GM19372 (cell line): ENCODE results near the gene TRAPPC2L.

Experiments
- ATAC-seq: cut with Tn5 transposase; IDR thresholded peaks from one replicate; pipeline ENCODE4 v1.9.1; 2021; ENCODE audit warnings: mild to moderate bottlenecking, low read depth, moderate library complexity; ENCODE audit not compliant: unreplicated experiment

Gene TRAPPC2L

DNA sequence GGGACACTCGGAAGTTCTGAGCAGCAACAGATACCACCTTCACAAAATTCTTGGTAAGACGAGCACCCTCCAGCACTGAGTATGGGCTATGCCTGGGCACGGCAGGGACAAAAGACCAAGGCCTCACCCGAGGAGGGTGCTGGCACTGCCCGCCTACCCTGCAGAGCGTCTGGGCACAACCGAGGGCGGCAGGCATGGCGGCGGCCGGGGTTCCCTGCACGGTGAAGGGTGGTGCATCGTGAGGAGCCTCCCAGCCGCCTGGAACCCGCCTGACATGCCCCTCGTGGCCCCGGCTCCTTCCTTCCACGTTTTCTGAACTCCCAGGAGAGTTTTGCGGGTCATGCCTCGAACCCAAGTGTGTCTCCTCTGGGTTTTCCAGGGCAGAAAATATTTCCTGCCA is 19.1 kb upstream of the TRAPPC2L start:
- no peak for ATAC-seq

DNA sequence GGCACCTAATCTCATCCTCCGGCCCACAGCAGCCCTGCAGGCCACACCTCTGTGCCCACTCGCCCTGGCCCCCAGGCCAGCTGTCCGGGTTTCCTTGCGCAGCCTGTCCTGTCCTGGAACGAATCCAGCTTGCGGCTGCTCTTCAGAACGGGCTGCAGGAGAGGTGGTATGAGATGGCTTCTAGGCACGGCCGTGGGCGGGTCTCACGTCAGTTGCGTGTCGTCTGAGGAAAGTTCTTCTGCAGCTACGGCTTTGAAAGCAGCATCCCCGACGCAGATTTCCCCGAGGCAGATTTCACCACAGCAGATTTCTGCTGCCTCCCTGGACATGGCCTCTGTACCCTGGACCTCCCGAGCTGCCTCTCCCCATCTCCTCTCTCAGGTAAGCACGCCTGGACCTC is 18.4 kb upstream of the TRAPPC2L start:
- no peak for ATAC-seq

DNA sequence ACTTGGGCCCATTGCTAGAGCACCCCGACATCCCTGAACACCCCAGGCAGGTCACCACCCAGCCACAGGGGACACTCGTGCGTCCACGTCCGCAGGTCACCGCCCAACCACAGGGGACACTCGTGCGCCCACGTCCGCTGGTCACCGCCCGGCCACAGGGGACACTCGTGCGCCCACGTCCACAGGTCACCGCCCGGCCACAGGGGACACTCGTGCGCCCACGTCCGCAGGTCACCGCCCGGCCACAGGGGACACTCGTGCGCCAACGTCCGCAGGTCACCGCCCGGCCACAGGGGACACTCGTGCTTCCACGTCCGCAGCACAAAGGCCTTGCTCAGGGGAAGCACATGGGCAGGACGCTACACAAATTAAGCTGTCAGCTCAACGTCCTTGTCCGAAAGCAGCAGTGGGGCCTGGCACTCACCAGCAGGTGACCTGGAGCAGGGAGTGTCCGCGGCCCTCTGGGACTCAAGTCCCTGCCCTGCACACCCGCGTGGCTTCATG is 17.8 kb upstream of the TRAPPC2L start:
- no peak for ATAC-seq

DNA sequence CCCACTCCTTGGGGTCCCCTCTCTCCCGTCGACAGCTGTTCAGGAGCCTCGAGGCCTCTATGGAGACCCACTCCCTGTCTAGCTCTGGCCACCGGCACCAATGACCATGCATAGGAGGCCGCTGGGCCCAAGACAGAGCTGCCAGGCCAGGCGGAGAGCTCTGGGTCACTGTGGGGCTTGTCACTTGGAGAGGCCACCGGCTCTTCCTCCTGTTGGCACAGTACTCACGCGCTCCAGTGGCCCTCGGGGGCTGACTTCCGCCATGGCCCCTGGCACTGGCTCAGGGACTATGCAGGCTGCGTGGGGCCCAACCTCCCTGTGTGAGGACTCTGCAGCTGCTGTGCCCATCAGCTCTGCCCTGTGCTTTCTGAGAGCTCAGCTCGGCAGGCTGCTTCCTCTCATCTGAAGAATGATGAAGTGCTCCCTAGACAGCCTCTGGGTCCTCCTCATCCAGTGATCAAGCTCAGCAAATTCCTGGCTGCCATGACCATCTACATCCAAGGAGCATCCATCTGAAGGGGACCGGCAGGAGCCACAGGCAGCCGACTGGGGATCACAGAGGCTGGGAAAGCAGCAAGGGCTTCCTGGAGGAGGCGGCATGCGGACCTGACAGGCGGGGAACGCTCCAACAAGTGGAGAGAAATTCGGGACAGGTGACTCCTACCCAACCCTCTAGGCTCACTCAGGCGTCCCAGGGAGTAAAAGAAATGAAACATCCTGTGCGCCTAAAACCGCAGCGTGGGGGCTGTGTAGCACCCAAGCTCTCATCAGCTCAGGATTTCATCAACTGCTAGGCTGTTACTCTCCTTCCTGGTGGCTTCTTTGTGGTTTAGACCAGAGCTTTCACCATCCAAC is 17.0 kb upstream of the TRAPPC2L start:
- ATAC-seq: no peak

DNA sequence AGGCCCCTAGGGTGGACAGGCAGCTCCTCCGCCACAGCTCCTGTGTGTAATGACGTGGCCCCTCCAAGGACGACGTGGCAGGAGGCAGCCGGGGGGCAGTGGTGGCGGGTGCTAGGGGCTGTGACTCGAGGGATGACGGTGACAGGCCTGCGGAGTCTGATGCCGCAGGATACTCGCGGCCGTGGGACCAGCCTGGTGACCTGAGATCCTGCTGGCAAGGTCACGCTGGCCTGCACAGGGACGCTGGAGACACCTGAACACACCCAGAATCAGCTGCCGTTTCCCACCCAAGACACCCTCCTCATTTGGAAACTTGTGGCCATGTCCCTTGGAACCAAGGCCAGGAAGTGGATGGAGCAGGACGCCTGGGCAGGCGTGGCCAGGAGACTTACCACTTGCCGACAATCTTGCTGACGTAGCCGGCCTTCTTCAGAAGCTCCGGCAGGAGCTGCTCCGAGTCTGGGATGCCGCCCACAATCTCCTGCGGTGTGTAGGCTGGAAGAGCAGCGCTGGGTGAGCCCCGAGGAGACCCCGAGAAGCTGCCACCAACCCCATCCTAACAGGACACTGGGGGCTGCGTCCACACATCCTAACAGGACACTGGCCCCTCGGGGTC is 16.2 kb upstream of the TRAPPC2L start:
- no peak for ATAC-seq

DNA sequence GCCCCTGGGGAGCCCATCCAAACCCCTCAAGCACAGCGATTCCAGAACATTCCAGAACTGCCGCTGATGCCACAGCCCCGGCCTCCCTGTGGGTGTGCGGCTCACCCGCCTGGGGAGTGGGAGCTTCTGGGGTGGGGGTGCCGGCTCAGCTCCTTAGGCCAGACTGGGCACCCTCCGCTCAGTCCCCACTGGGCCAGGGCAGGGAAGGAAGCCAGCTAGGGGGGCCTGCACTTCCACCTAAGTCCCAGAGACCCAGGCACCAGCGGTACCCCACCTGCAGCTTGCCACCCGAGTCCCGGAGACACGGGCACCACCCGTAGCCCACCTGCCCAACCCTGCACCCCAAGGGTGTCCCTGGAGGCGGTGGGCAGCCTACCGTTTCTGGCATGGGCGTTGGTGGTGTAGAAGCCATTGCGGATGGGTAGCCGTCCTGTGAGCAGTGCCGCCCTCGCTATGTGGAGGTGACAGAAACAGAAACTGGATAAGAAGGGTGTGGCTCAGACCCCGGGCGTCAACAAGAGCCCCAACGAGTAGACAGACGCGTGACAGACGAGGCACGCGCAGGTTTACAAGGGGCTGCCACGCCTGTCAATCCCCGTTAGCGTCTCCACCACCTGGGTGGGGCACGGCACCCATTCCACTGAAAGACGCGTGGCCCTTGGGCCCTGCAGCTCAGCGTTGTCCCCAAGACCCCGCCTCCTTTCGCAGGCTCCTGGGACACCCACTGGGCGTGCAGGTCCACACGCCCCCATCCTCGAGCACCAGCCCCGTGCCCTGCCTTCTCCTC is 15.2 kb upstream of the TRAPPC2L start:
- ATAC-seq: no peak

DNA sequence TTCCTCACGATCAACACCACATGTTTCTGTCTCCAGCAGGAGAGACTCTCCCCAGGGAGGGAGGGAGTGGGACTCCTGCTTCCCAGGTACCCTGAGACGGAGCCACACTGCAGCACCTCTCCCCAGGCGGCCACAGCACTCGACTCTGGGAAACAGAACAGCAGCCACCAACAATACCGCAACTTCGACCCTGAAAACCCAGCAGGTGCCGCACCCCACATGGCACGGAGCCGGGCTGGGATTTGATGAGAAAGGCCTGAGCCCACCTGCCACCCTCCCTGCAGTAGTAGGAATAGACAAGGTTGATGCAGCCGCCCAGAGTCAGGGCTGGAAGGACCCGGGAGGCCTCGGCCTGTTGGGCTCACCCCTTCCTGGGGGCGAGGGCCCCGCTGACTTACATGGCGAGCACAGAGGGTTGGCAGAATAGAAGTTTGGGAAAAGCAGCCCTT is 14.6 kb upstream of the TRAPPC2L start:
- no peak for ATAC-seq

DNA sequence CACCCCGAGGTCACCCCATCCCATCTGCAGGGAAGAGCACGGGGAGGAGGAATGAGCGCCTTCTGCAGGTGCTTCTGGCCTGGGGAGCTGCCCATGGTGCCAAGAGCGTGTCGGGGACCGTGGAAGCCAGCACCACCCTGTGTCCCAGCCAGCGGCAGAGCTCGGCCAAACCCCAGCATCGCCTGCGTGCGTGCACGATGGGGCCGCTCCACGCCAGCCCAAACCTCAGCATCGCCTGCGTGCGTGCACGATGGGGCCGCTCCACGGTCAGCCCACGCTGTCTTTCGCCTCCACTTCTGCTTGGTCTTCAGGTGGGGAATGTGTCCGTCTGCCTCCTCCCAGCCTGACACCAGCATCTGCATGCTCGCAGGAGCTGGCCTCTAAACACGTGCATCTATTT is 14.1 kb upstream of the TRAPPC2L start:
- no peak for ATAC-seq

DNA sequence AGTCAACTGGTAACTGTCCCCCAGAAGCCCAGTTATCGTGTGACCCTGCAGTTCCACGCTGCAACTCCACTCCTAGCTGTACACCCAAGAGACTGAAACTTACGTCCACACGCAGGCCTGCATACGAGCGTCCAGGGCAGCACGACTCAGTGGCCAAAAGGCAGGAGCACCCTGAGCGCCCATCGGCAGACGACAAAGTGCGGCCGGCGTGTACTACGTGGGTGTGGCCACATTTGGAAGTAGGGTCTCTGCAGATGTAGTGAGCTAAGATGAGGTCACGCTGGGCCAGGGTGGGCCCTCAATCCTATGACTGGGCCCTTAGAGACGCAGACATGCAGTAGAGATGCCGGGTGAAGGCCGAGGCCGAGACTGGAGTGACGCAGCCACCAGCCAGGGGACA is 13.7 kb upstream of the TRAPPC2L start:
- no peak for ATAC-seq

DNA sequence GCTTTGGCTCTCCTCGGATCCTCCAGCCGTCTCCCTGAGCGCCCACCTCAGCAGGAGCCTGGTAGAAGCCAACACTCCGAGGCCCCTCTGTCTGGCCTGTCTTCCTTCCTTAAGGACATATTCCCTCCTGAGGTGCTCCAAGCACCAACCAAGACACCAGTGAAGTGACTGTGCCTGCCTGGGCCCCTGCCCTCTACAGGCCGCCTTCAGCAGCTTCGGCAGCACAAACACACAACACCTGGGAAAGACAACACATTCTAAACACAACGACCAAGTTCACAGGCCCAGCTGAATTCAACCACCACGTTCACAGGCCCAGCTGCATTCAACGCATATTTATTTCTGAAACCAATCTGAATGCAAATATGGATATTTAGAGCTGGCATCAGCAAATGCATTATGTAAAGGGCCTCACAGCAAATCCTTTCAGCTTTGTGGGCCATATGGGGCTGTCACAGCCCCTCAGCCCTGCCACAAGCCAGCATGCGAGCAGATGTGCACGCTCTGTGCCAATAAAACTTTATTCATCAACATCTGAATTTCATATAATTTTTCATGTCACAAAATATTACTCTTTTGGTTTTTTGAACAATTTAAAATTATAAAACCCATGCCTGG is 12.4 kb upstream of the TRAPPC2L start:
- no peak for ATAC-seq

DNA sequence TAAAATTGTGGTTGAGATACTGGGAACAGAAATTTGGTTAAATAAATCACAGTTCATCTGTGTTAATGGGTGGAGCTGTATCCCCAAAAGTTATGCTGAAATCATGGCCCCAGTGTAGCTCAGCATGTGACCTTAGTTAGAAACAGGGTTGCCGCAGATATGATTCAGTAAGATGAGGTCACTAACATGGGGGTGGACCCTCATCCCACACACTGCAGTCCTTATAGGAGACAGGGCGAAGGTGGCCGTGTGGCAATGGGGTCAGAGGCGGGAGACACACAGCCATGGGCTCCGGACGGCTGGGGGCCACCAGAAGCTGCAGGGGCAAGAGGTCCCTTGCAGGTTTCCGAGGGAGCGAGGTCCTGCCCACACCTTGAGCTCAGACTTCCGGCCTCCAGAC is 10.8 kb upstream of the TRAPPC2L start:
- ATAC-seq: no peak

DNA sequence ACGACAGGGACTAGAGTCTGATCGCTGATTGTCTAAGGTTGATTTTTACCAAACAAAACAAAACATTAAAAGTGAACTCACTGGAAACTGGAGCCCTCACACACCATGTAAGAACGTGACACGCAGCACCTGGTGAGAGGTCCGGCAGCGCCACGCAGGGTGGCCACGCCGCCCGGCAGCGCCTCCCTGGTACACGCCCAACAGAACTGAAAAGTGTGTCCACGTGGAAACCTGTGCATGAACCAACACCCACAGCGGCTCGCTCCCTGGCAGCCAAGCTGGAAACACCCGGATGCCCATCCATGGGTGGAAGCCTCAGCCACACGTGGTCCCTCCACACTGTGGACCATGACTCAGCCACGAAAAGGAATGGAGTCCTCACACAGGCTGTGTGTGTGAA is 9.3 kb upstream of the TRAPPC2L start:
- no peak for ATAC-seq

DNA sequence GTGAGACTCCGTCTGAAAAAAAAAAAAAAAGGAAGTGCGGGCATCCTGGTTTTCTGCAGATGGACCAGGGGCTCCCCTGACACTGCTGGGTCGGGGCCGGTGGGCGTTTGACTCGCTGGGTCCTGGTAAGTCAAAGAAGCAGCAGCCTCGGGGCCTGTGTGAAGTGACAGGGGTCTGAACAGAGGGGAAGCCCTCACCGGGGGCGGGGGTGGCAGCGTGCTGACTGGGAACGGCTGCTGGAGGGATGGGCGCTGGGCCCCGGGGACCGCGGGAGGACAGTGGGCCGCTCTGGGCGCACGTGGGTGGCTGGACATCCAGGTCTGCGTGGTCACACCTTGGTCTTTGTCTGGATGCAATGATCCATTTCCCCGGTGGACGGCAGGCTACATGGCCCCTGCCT is 8.4 kb upstream of the TRAPPC2L start:
- ATAC-seq: no peak

DNA sequence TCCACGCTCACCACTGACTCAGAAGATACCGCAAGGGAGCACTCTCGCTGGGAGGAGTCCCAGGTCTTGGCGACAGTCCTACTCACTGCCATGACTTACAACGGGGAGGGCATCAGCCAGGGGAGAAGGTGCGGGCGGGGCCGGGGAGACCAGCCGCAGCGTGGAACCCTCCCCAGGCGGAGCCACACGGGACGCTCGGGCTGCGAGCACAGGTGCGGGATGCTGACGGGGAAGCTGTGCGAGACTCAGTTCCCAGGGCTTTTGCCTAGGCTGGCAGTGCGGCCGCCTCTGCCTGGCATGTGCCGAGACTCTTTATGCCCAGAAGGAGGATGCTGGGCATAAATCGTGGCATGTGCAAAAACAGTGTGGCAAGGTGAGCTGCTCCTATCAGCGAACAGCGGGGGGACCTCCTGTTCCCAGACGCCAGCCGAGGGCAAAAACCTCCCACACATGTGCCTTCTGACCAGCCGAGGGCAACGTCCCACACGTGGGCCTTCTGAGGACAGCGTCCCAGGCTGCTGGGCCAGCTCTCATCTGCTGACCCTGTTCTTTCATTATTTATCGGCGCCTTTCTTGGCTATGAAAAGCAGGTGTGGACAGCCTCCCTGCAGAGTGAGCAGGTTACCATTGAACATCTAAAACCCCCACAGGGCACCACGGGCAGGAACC is 6.3 kb upstream of the TRAPPC2L start:
- ATAC-seq: no peak

DNA sequence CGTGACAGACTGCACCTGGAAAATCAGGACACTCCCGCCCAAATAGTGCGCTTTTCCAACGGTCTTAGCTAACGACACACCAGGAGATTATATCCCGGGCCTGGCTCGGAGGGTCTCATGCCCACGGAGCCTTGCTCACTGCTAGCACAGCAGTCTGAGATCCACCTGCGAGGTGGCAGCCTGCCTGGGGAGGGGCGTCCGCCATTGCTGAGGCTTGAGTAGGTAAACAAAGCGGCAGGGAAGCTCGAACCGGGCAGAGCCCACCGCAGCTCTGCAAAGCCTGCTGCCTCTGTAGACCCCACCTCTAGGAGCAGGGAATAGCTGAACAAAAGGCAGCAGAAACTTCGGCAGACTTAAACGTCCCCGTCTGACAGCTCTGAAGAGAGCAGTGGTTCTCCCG is 5.3 kb upstream of the TRAPPC2L start:
- no peak for ATAC-seq

DNA sequence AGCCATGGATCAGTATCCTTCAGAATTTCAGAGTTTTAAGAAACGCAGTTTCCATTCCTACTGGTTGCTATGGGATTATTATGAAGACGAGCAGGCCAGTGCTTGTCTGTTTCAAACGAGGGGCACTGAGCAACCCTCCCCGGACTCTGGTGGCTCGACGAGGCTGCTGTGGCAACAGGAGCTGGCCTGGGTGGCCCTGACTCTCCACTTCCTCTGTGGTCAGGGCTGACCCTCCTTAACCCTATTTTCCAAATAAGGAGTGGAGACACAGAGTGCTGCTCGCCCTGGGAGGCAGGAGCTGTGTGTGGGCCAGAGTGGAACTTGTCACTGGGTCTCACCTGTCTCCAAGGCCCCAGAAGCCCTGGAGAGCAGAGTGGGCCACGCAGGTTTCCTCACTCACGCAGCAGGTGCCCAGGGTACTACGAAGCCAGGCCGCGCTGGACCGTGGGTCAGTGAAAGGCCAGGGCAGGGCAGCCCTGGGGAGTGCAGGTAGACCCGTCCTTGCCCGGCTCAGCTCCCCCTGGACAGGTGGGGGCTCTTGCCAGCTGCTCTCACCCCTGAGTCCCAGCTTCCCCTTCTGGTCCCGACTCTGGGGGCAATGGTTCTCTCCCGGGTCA is 3.5 kb upstream of the TRAPPC2L start:
- no peak for ATAC-seq

DNA sequence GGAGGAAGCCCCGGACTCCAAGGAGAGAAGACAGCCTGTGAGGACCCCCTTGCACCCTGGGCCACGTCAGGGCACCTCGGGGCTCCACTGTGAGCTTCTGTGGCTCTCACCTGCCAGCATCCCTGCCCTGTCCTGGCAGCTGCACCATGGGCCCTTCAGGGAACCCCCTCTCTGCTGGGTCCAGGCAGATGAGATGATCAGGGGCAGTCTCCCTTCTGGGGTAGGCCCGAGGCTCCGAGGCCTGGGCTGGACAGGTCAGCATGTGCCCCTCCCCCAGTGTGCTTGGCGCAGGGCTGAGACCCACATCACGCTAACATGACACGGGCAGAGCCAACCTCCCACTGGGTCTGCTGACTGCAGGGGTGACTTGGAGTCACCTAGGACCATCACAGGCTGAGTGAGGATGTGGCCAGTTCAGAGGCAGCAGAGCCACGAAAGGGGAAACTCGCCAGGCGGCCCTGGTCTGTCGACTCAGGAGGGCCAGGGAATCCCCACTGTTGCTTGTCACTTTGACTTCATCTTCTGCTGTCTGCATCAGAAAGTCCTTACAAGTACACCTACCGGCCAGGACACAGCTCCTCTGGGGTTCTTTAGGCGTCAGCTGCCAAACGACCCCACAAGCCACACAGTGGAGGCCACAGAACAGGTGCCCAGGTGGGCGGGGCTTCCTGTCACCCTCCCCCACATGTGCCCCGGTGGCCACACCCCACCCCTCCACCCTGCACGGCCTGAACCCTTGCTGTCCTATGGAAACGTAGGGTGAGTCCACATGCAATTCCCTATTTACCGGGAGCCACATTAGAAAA is 2.4 kb upstream of the TRAPPC2L start:
- ATAC-seq: no peak

DNA sequence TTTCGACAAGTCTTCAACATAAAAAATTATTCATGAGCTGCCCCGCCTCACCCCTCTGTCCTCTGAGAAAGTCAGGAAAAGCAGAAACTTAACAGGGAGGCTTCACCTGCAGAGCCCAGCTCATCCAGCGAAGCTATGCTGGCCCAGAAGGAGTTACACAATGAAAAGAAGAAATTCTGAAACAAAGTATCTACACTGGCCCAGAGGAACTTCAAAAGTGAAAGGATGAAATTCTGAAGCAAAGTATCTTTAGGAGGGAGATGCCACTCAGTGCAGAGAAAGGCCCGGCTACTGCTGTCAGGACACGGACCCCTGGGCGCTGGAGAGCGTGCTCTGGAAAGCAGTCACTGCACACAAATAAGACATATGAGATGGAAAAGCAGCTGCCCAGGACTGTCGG is 1.8 kb upstream of the TRAPPC2L start:
- ATAC-seq: no peak

DNA sequence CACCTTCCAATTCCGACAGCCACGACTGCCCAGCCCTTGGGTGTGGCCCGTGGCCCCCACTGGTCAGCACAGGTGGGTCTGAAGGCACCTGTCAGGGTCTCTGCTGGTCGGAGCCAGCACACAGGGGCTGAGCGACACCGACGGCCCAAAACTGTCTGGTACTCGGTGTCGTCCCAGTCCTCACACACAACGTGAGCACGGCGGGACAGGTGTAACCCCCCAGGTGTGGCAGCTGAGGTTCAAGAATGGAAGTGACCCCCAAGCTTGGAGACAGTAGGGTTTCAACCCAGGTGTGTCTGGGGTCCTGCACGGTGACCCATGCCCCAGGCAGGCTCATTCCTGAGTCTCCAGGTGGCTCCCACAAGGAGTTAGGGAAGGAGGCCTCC is 1.2 kb upstream of the TRAPPC2L start:
- no peak for ATAC-seq
